GM12878 (cell line): ENCODE data around the gene SLC34A3.

ENCODE experiments used
- ELK1 ChIP-seq: IDR thresholded peaks from 2 replicates; pipeline ENCODE4 v1.6.1; 2012; ENCODE audit warnings: low read depth, low read length, improper control_type of control experiment
- EZH2 ChIP-seq: IDR thresholded peaks from 2 replicates; pipeline ENCODE4 v1.6.1; 2012; ENCODE audit warnings: low read depth, mild to moderate bottlenecking, control low read depth, inconsistent platforms, low read length, borderline replicate concordance; ENCODE audit not compliant: control insufficient read depth
- FOXM1 ChIP-seq: IDR thresholded peaks from 2 replicates; pipeline ENCODE4 v1.6.1; 2012; ENCODE audit warnings: low read depth, mild to moderate bottlenecking, inconsistent platforms, low read length, moderate library complexity
- POLR2A ChIP-seq: IDR thresholded peaks from 2 replicates; pipeline ENCODE4 v1.6.1; 2011; ENCODE audit warnings: low read depth, mild to moderate bottlenecking, low read length
- POLR2AphosphoS5 ChIP-seq: IDR thresholded peaks from 2 replicates; pipeline ENCODE4 v1.6.1; 2011; ENCODE audit warnings: mild to moderate bottlenecking, low read length, inconsistent platforms
- TF ChIP-seq, protein P1 (sequence below), 3 experiments: IDR thresholded peaks in 2 of 3; conservative IDR thresholded peaks in 1 of 3; 2 replicates each; pipeline ENCODE4 v1.5.1; 2011; ENCODE audit warnings: low read depth in 3 of 3, low read length in 3 of 3, mild to moderate bottlenecking in 3 of 3, control low read depth in 2 of 3, moderate library complexity in 2 of 3, inconsistent platforms in 1 of 3, mixed read lengths in 1 of 3; ENCODE audit not compliant: control insufficient read depth in 2 of 3, insufficient read depth in 1 of 3; ENCODE audit errors: extremely low read depth in 1 of 3
- TF ChIP-seq, protein P2 (sequence below): fragments of 450-650 bp; IDR thresholded peaks from 2 replicates; pipeline ENCODE4 v1.6.1; 2016; ENCODE audit warnings: mild to moderate bottlenecking

GRCh38 chr9:137266162-137266527 lies 35.4 kb downstream of the SLC34A3 start:
- TF ChIP-seq POLR2AphosphoS5, result no peak
- no peak for TF ChIP-seq ELK1
- TF ChIP-seq, protein P1, sequence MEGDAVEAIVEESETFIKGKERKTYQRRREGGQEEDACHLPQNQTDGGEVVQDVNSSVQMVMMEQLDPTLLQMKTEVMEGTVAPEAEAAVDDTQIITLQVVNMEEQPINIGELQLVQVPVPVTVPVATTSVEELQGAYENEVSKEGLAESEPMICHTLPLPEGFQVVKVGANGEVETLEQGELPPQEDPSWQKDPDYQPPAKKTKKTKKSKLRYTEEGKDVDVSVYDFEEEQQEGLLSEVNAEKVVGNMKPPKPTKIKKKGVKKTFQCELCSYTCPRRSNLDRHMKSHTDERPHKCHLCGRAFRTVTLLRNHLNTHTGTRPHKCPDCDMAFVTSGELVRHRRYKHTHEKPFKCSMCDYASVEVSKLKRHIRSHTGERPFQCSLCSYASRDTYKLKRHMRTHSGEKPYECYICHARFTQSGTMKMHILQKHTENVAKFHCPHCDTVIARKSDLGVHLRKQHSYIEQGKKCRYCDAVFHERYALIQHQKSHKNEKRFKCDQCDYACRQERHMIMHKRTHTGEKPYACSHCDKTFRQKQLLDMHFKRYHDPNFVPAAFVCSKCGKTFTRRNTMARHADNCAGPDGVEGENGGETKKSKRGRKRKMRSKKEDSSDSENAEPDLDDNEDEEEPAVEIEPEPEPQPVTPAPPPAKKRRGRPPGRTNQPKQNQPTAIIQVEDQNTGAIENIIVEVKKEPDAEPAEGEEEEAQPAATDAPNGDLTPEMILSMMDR (IDR thresholded peaks at IDR 0.05 in 2 of 3, conservative IDR thresholded peaks at IDR 0.05 in 1 of 3; ENCODE audit: control insufficient read depth in 2 of 3, extremely low read depth in 1 of 3, insufficient read depth in 1 of 3, low read depth in 3 of 3, low read length in 3 of 3), result no peak
- TF ChIP-seq EZH2, result no peak
- no peak for TF ChIP-seq FOXM1
- TF ChIP-seq, protein P2, sequence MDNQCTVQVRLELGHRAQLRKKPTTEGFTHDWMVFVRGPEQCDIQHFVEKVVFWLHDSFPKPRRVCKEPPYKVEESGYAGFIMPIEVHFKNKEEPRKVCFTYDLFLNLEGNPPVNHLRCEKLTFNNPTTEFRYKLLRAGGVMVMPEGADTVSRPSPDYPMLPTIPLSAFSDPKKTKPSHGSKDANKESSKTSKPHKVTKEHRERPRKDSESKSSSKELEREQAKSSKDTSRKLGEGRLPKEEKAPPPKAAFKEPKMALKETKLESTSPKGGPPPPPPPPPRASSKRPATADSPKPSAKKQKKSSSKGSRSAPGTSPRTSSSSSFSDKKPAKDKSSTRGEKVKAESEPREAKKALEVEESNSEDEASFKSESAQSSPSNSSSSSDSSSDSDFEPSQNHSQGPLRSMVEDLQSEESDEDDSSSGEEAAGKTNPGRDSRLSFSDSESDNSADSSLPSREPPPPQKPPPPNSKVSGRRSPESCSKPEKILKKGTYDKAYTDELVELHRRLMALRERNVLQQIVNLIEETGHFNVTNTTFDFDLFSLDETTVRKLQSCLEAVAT, result no peak
- TF ChIP-seq POLR2A, result no peak
